DLD1 (cell line): ENCODE measurements around the gene HMHB1.
"Not testable (repeated sequence)": the region's sequence is repeated elsewhere in the genome, so short reads cannot be mapped to it uniquely, and the experiment has no call there.

Source experiments
- in situ Hi-C: cut with HindIII; loops from 2 replicates; pipeline ENCODE4 v1.10.0; 2017; ENCODE audit warnings: low sequenced_read_pairs

Gene HMHB1

GRCh38 chr5:143801252-143801939 lies 10.6 kb upstream of the HMHB1 start:
- in situ Hi-C loops, result no loop called here

DNA sequence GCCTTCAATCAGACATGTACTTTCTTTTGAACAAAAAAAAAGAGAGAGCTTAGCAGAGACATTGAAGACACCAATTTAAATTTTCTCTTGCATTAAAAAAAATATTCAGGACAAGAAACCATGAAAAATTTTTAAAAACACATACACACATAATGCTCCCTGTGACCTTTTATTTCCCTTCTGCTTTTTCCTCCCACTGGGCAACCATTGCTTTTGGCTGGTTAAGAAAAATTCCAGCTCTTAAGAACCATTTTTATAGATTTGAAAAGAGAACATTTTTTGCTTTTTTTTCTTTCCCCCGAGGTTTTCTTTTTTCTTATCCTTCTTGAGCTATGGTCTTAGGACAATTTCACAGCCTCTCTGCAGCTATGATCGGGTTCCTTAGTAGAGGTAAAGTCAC lies 6.1 kb upstream of the HMHB1 start:
- in situ Hi-C loops, result no loop called here

- in situ Hi-C loops, result no loop called here
These were observed 5.4 kb upstream of the HMHB1 start for GRCh38 chr5:143806579-143806978.

GRCh38 chr5:143807401-143807800 lies 4.6 kb upstream of the HMHB1 start:
- in situ Hi-C loops, result no loop called here

GRCh38 chr5:143816370-143816769 lies 4.4 kb downstream of the HMHB1 start:
- in situ Hi-C loops, result not testable (repeated sequence)

GRCh38 chr5:143819716-143820115 lies 7.8 kb downstream of the HMHB1 start:
- in situ Hi-C loops, result no loop called here

- in situ Hi-C loops, result no loop called here
These were observed 8.5 kb downstream of the HMHB1 start for GRCh38 chr5:143820451-143820850.

- in situ Hi-C loops, result no loop called here
These were observed 13.1 kb downstream of the HMHB1 start for GRCh38 chr5:143824851-143825720.

DNA sequence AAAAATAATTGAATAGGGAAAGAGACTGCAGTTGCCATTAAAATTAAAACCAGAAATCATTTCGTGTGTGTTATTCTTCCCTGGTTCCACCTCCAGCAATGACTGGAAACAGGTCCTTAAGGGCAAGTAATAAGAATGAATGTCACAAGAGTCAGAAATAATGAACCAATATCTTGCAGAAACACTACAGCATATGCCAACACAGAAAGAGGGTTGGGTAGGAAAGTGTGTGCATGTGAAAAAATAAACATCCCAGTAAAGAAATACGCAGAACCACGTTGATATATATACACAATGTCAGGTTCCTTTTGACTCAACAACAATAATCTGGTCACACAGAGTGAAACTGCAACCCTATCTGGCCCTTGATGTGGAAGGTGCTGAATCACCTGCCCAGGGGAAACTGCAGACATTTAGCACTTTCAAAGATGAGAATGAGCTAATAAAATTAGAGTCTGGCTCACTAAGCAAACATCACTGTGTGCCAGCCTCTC lies 15.0 kb downstream of the HMHB1 start:
- in situ Hi-C loops, result no loop called here

DNA sequence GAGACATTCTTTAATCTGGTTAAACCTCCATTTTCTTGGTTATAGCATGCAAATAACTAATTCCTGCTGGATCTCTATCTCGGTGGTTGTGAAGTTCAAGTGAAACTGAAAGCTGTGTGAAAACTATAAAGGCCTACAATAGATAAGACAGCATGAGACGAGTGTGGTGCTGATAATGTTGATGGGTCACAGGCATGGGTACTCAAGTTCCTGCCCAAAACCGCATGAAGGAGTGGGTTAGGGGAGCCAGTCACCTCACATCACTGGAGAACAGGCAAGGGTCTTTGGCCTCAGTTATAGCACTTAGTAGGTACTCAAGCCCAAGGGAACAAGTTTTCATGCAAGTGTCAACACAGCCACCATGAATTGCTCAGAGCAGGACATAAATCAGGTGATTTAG lies 16.7 kb downstream of the HMHB1 start:
- in situ Hi-C loops, result no loop called here

- in situ Hi-C loops, result no loop called here
These were observed 21.2 kb downstream of the HMHB1 start for GRCh38 chr5:143833177-143833576.

- in situ Hi-C loops, result no loop called here
These were observed 23.3 kb downstream of the HMHB1 start for GRCh38 chr5:143835251-143835650.

DNA sequence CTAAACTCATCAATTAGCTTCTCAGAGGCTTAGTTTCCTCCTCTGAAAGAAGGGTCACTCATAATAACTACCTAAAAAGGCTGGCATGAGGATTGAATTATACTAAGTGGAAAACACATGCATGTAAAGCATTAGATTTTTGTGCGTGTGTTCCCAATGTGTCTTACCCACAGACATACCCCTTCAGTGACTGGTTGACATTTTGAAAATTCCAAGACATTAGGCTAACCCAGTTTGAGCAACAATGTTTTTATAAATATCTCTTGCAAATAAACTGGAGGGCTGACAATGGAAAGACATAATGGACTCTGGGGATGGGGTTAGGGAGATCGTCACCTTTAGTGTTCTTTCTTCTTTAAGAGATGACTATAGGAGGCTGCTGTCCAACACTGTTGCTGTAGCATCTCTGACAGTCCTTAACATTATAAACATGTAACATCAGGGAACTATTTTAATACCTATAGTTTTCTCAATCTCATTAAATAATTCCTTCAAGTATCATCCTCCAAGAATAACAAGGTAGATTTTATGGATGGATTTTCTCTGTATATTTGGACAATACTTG lies 24.3 kb downstream of the HMHB1 start:
- in situ Hi-C loops, result no loop called here

DNA sequence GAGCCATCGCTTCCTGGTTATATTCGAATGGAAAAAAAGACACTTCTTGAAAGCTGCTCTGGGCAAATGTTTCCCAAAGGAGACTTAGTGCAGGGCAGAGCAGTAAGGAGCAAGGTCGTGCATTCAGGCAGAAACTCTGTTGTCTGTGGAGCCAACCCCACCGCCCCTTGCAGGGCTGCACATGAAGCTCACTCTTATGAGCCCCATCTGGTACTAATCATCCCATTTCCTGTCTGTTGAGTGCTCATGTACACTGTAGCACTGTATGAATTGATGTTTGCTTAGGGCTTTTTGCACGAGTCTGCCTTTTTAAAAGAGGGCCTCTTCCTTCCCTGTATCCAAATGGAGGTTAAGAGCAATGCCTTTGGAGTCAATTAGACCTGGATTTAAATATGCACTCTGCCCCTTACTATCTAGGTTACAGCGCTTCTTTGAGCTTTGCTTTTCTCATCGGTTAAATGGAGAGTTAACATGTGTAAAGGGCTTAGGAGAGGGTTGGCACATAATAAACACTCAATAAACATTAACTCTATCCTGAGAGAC lies 25.4 kb downstream of the HMHB1 start:
- in situ Hi-C loops, result no loop called here

GRCh38 chr5:143841446-143841845 lies 29.5 kb downstream of the HMHB1 start:
- in situ Hi-C loops, result no loop called here

- in situ Hi-C loops, result no loop called here
These were observed 31.0 kb downstream of the HMHB1 start for GRCh38 chr5:143842920-143843319.

- in situ Hi-C loops, result no loop called here
These were observed 31.5 kb downstream of the HMHB1 start for GRCh38 chr5:143843461-143843860.

GRCh38 chr5:143850050-143850683 lies 38.2 kb downstream of the HMHB1 start:
- in situ Hi-C loops, result no loop called here

- in situ Hi-C loops, result no loop called here
These were observed 39.4 kb downstream of the HMHB1 start for GRCh38 chr5:143851383-143851782.

- in situ Hi-C loops, result no loop called here
These were observed 48.2 kb downstream of the HMHB1 start for GRCh38 chr5:143860211-143860610.

- in situ Hi-C loops, result no loop called here
These were observed 50.3 kb downstream of the HMHB1 start for GRCh38 chr5:143862271-143862670.
